ENCODE data around the gene TMEM130. TPM values are rescaled to one million over a fixed set of nuclear protein-coding genes. Genes with fewer than 3 reads are reported as not detected.

Gene TMEM130
- not detected for total RNA-seq

- no peak for TF ChIP-seq CTCF (IDR thresholded peaks at IDR 0.05; ENCODE audit: low read depth)
These were observed at the start of gene TMEM130 for GRCh38 chr7:98869597-98870120. Gene TMEM130, minus strand, starts transcription at chr7:98870014. Its CDS starts 153 bp downstream, at chr7:98869861.

GRCh38 chr7:98917331-98917730, 47.5 kb upstream of the TMEM130 start:
- no peak for TF ChIP-seq CTCF (IDR thresholded peaks at IDR 0.05; ENCODE audit: low read depth)

GRCh38 chr7:98913612-98914011, 43.8 kb upstream of the TMEM130 start:
- TF ChIP-seq CTCF (IDR thresholded peaks at IDR 0.05; ENCODE audit: low read depth): no peak

- no peak for TF ChIP-seq CTCF (IDR thresholded peaks at IDR 0.05; ENCODE audit: low read depth)
These were observed 43.2 kb upstream of the TMEM130 start for GRCh38 chr7:98913026-98913425.

- no peak for TF ChIP-seq CTCF (IDR thresholded peaks at IDR 0.05; ENCODE audit: low read depth)
These were observed 42.1 kb upstream of the TMEM130 start for GRCh38 chr7:98911916-98912315.

GRCh38 chr7:98910427-98910826, 40.6 kb upstream of the TMEM130 start:
- TF ChIP-seq CTCF (IDR thresholded peaks at IDR 0.05; ENCODE audit: low read depth): no peak

- TF ChIP-seq CTCF (IDR thresholded peaks at IDR 0.05; ENCODE audit: low read depth): no peak
These were observed 39.7 kb upstream of the TMEM130 start for GRCh38 chr7:98909487-98909886.

All from subcutaneous adipose tissue (tissue), 4 donors.